Measurements from ENCODE around the gene LIMS1. TPM values are rescaled to one million over a fixed set of nuclear protein-coding genes. Genes with fewer than 3 reads are reported as not detected.
A peak's percentile ranks its signal among the peaks of the same experiment; 100 is the strongest.
"Not testable (repeated sequence)": the region's sequence is repeated elsewhere in the genome, so short reads cannot be mapped to it uniquely, and the experiment has no call there.

Gene LIMS1
- total and polyA plus RNA-seq, 2 donors = 45.1 to 94.1 TPM

DNA sequence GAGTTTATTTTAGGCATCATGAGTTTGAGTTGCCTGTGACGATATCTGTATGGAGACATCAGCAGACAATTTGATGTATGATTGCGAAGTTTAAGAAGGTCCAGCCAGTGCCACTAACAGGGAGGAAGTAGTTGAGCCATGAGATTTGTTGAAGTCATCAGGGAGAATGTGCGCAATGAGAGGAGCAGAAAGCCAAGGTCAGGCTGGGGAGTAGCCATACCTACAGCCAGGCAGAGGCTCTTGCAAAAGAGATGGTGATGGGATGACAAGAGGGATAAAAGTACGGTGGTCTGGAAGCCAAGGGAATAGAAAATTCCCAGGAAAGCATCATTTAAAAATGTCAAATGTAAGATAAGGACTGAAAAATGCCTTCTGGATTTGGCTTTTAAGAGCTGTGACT lies 51.2 kb downstream of the LIMS1 start:
- DNase-seq (ENCODE audit: extremely low spot score) = no peak
- H3K4me1 ChIP-seq (ENCODE audit: insufficient read depth) = peaks cover 2% of the 10 kb centered on the region
- H3K27ac ChIP-seq (ENCODE audit: low read depth) = no peak overlapping the region
- H3K4me3 ChIP-seq (ENCODE audit: low read depth, low read length) = no peak overlapping the region
- no peaks in the 10 kb centered on the region for H3K36me3 ChIP-seq (ENCODE audit: insufficient read depth)
- 76% methylated on average over 4 of the region's 4 CpGs for WGBS

DNA sequence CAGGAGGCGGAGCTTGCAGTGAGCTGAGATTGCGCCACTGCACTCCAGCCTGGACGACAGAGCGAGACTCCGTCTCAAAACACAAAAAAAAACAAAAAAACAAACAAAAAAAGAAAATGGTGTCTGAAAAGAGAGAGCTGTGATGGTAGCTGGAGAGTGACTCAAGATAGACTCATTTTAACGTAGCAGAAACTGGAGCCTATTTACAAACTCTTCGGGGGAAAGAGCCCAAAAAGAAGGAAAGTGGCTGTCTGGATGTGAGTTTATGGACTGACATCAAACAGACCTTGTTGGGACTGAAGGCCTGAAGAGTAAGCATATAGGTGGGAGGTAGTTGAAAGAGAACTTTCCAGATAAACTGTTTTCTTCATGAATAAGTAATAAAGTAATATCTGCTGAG lies 51.8 kb downstream of the LIMS1 start:
- Histone ChIP-seq H3K36me3 (ENCODE audit: insufficient read depth) (no peaks in the 10 kb centered on the region), H3K4me3 (ENCODE audit: low read depth, low read length) (no peak overlapping the region), H3K4me1 (ENCODE audit: insufficient read depth) (peaks cover 3% of the 10 kb centered on the region), H3K27ac (ENCODE audit: low read depth) (no peak overlapping the region)
- WGBS = 80% methylated on average over 7 of the region's 7 CpGs
- no peak for DNase-seq (ENCODE audit: extremely low spot score)

DNA sequence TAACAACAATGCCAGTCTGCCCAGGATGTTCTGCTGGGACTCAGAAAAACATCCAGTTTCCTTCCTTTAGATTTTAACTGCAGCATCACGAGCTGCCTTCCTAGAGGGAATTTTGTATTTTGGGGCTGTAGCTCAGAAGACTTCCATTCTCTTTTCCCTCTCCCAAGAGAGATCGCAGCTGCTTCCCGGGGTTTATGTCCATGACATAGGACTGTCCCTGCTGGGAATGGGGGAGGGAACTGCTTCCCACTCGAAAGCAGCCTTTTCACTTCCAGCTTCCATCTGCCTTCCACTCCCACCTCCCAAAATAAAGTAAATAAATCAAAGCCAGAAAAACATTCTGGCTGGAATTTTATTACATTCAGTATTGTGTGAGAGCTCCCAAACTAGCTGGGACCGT lies 52.4 kb downstream of the LIMS1 start:
- DNase-seq (ENCODE audit: extremely low spot score) = no peak
- Histone ChIP-seq H3K36me3 (ENCODE audit: insufficient read depth) (no peaks in the 10 kb centered on the region), H3K4me3 (ENCODE audit: low read depth, low read length) (no peak overlapping the region), H3K27ac (ENCODE audit: low read depth) (peak overlapping the region; percentile 74), H3K4me1 (ENCODE audit: insufficient read depth) (peaks cover 3% of the 10 kb centered on the region)
- 44% methylated on average over 5 of the region's 5 CpGs for whole genome bisulfite sequencing

DNA sequence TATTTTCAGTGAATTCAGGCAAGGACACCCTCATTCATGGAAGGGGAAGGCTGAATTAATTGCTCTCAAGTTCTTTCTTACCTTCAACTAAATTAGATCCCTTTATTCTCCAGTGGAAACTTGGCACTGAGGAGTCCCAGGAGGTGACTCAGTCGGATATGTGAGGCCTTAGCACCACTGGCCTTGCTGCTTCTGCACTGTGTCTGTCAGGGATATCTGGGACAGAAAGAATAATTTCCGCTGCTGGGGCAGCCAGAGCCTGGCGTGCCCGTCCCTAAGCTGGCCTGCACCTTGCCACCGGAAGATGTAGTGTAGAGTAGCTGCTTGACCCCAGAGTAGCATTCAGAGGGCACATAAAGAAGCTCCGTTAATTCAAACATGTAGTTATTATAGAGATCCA lies 53.4 kb downstream of the LIMS1 start:
- H3K4me1 ChIP-seq (ENCODE audit: insufficient read depth) = peaks cover 3% of the 10 kb centered on the region
- peak overlapping the region; percentile 3 for H3K27ac ChIP-seq (ENCODE audit: low read depth)
- no peak overlapping the region for H3K4me3 ChIP-seq (ENCODE audit: low read depth, low read length)
- 48% methylated on average over 6 of the region's 6 CpGs for WGBS
- H3K36me3 ChIP-seq (ENCODE audit: insufficient read depth) = no peaks in the 10 kb centered on the region
- DNase-seq (ENCODE audit: extremely low spot score) = no peak

DNA sequence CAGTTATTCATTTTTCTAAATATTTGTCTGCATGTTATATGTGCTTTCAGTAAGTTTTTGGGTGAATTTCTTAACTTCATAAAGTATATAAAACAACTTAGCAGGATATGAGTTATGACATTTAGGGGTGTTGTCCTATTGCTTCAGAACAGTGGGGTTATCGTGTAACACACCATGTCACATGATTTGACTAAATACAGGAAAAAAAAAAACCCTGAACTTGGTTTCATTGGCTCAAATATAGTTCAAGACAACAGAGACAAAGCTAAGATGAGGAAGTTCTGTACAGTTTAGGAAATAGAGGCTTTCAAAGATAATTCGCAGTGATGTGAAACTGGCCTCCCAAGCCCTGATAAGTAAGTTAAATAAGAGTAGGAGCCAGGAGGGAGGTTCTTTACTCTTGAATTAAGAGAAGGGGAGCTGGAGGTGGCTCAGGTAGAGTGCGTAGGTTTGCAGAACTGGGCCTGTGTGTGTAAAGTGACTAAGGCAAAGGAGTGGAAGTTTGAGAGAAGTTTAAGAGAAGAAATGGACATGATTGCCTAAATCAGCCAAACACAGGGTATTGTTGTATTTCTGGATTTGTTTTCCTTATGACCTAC lies 53.9 kb downstream of the LIMS1 start:
- Histone ChIP-seq H3K27ac (ENCODE audit: low read depth) (no peak overlapping the region), H3K36me3 (ENCODE audit: insufficient read depth) (no peaks in the 10 kb centered on the region), H3K4me1 (ENCODE audit: insufficient read depth) (peaks cover 3% of the 10 kb centered on the region), H3K4me3 (ENCODE audit: low read depth, low read length) (no peak overlapping the region)
- DNase-seq (ENCODE audit: extremely low spot score) = no peak
- 55% methylated on average over 3 of the region's 3 CpGs for WGBS

DNA sequence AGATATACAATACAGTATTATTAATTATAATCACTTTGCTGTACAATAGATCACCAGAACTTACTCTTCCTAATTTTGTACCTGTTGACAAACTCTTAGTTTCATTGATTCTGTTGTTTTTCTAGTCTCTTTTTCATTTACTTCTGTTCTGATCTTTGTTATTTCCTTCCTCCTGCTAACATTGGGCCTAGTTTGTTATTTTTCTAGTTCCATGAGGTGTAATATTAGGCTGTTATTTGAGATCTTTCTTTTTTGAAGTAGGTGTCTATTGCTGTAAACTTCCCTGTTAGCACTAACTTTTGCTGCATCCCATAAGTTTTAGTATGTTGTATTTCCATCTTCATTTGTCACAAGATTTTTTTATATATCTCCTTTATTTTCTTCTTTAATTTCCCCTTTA lies 55.1 kb downstream of the LIMS1 start:
- no peak for DNase-seq (ENCODE audit: extremely low spot score)
- Histone ChIP-seq H3K36me3 (ENCODE audit: insufficient read depth) (no peaks in the 10 kb centered on the region), H3K4me1 (ENCODE audit: insufficient read depth) (peaks cover 6% of the 10 kb centered on the region), H3K4me3 (ENCODE audit: low read depth, low read length) (no peak overlapping the region), H3K27ac (ENCODE audit: low read depth) (no peak overlapping the region)

DNA sequence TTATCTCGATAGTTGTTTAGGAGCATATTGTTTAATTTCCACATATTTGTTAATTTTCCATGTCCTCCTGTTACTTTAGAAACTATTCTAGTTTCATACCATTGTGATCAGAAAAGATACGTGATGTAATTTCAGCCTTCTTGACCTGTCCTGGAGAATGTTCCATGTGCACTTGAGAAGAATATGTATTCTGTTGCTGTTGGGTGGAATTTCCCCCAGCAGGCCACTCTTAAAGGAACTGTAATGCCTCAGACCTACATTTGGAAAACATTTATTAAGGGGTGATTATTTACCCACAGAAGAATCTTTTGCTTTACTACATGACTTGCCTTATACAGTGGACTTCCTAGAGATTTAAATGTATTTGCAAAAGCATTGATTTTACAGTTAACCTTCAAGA lies 55.5 kb downstream of the LIMS1 start:
- peaks cover 6% of the 10 kb centered on the region for H3K4me1 ChIP-seq (ENCODE audit: insufficient read depth)
- no peak overlapping the region for H3K27ac ChIP-seq (ENCODE audit: low read depth)
- no peaks in the 10 kb centered on the region for H3K36me3 ChIP-seq (ENCODE audit: insufficient read depth)
- no peak overlapping the region for H3K4me3 ChIP-seq (ENCODE audit: low read depth, low read length)
- no peak for DNase-seq (ENCODE audit: extremely low spot score)
- WGBS = 72% methylated on average over 2 of the region's 2 CpGs

DNA sequence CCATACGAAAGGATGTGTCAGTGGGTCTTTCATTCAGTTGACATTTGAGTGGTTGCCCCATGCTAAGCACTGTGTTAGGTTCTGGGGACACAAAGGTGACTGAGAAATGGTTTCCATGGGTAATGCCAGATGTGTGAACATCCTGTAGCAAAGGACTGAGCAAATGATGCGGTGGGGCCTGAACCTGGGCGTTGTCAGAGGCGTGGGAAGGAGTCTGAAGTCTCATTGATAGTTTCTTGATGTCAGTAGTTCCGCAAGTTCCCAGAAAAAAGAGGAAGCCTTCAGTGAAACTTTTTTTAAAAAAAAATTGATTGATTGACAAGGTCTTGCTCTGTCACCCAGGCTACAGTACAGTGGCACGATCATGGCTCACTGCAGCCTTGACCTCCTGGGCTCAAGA lies 56.9 kb downstream of the LIMS1 start:
- Histone ChIP-seq H3K4me1 (ENCODE audit: insufficient read depth) (peaks cover 6% of the 10 kb centered on the region), H3K36me3 (ENCODE audit: insufficient read depth) (no peaks in the 10 kb centered on the region), H3K4me3 (ENCODE audit: low read depth, low read length) (no peak overlapping the region), H3K27ac (ENCODE audit: low read depth) (no peak overlapping the region)
- 90% methylated on average over 6 of the region's 6 CpGs for WGBS
- no peak for DNase-seq (ENCODE audit: extremely low spot score)

DNA sequence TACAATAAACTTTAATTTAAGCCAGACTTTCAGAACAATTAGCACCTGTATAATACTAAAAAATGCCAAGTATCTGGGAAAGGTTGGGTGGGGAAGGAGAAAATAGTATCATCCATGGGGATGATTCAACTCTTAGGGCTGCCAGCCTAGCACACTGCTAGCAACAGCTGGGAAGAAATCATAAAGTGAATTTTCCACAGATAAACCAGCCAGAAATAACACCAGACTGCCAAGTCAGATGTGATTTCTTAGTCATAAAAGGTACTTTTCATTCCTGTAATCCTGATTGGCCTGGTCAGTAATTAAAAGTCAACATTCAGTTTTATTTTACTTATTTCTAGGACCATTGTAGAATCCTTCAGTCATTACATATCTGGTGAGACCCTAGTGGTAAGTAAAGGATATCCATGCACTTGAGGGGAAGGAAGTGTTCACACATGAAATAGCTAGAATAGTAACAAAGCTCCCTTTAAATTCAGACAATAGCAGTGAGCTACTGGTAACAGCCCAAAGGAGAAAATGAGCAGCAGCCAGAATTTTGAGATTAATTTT lies 59.4 kb downstream of the LIMS1 start:
- Histone ChIP-seq H3K4me1 (ENCODE audit: insufficient read depth) (peaks cover 4% of the 10 kb centered on the region), H3K4me3 (ENCODE audit: low read depth, low read length) (no peak overlapping the region), H3K36me3 (ENCODE audit: insufficient read depth) (no peaks in the 10 kb centered on the region), H3K27ac (ENCODE audit: low read depth) (no peak overlapping the region)
- DNase-seq (ENCODE audit: extremely low spot score) = no peak

DNA sequence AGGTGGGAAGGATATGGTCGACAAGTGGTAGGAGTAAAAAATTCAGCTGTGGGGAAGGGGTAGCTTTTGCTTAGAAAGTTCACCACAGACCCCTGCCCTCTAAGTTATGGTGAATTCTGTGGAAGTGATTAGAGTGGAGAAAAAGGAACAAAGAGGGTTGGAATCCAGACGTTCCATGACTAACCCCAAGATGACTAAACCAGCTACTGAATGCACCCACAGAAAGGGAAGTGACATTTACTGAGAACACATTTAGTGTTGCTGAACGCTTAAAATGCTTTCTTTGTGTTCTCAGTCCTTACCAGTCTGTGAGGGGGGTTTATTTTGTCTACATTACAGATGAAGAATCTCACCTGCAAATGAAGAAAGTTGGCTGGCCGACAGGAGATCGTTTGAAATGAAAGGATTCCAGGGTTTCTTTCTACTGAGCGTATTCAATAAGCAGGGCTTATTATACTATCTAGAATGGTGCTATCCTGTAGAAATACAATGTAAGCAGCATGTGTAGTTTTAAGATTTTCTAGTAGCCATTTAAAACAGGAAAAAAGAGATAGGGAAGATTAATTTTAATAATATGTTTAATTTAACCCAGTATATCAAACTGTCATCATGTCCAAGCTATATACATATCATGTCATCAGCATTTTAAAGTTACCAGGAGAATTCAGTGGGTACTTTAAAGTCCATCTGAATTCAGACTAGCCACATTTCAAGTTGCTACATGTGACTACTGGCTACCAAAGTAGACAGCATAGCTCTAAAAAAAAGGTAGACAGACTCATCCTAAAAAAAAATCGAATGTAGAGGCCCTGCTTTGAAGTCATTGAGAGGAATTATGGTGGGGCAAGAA lies 60.1 kb downstream of the LIMS1 start:
- H3K4me1 ChIP-seq (ENCODE audit: insufficient read depth) = peaks cover 4% of the 10 kb centered on the region
- no peak overlapping the region for H3K4me3 ChIP-seq (ENCODE audit: low read depth, low read length)

DNA sequence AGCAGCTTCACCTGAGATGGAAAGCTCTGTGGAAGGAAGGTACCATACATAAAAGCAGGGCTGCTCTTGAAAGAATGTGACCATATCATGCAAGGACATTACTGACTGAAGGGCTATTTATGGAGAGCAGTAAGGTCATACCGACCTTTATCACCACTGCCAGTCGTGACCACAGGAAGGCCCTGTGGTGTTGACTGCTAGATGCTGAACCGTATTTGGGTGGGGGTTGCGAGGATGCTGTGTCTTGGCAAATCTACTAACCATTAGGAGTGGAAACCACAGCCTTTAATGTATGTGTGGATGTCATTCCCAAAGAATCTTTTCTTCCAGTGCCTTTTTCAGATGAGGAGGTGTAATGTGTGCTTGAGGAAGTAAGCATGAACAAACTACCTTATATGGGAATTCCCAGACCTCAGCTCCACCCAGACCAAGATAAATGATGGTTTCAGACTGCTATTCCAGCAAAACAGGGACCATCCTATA lies 60.8 kb downstream of the LIMS1 start:
- DNase-seq (ENCODE audit: extremely low spot score) = no peak
- H3K4me1 ChIP-seq (ENCODE audit: insufficient read depth) = peaks cover 4% of the 10 kb centered on the region
- H3K4me3 ChIP-seq (ENCODE audit: low read depth, low read length) = no peak overlapping the region
- no peak overlapping the region for H3K27ac ChIP-seq (ENCODE audit: low read depth)
- no peaks in the 10 kb centered on the region for H3K36me3 ChIP-seq (ENCODE audit: insufficient read depth)
- 69% methylated on average over 4 of the region's 4 CpGs for WGBS

More for the DNA sequence above, 60.1 kb downstream of the LIMS1 start:
- DNase-seq (ENCODE audit: extremely low spot score) = no peak
- Histone ChIP-seq H3K36me3 (ENCODE audit: insufficient read depth) (no peaks in the 10 kb centered on the region), H3K27ac (ENCODE audit: low read depth) (no peak overlapping the region)
- 56% methylated on average over 7 of the region's 7 CpGs for whole genome bisulfite sequencing

DNA sequence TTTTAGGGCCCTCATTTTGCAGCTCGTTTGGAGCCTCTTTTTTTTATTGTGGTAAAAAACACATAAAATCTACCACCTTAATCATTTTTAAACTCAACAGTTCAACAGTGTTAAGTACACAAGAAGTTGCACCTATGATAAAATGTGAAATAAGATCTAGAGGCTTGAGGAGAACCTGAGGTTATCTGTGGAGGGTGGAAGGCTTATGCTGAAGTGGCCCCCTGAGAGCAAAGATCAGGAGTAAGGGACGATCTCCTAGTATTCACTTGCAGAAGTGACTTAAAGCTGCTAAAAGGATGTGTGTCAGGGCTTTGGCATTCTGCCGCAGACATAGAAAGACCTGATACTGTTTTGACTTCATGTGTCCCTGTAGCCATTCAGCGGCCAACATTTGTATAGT lies 61.5 kb downstream of the LIMS1 start:
- not testable (repeated sequence) for H3K36me3 ChIP-seq (ENCODE audit: insufficient read depth); DNase-seq (ENCODE audit: extremely low spot score); H3K4me1 ChIP-seq (ENCODE audit: insufficient read depth); H3K27ac ChIP-seq (ENCODE audit: low read depth); H3K4me3 ChIP-seq (ENCODE audit: low read depth, low read length)
- 51% methylated on average over 3 of the region's 4 CpGs for WGBS

DNA sequence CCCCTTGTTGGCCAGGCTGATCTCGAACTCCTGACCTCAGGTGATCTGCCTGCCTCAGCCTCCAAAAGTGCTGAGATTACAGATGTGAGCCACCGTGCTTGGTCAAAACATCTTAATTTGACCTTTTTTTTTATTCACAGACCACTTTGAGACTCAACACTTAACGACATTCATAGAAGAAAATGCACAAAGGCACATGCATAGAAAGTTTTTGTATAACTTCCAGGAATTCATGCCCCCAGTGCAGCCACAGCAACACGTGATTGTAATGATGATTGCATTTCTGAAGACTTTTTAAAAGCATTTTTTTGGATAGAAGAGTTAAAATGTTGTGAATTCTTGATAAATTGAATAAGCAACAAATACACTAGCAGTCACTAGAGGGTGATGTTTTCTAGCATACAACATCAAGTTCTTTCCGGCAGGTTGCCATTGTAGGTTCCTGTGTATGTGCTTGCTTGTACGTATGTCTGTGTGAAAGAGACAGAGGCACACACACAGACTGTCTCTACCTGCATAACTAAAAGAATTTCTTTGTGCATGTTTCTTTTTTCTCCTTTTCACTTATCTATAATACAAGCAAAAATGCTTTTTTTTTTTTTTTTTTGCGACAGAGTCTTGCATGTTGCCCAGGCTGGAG lies 63.0 kb downstream of the LIMS1 start:
- H3K27ac ChIP-seq (ENCODE audit: low read depth); H3K36me3 ChIP-seq (ENCODE audit: insufficient read depth); H3K4me1 ChIP-seq (ENCODE audit: insufficient read depth); DNase-seq (ENCODE audit: extremely low spot score); H3K4me3 ChIP-seq (ENCODE audit: low read depth, low read length): not testable (repeated sequence)
- 61% methylated on average over 7 of the region's 7 CpGs for WGBS

DNA sequence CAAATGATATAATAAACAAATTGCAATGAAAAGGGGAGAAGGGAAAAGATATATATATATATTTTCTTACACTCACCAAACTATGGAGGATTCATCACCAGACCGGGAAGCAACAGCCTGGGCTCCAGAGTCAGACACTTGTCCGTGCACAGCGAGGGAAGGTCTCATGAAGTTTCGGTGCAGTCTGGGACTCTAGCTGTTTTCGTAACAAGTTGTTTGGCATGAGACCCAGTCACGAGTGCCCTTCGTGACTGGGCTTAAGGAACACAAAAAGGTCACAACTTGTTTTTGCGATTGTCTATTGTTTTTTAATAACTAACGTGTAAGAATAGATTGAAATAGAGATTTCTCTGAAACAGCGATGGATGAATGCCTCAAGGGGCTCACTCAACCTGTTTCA lies 66.9 kb downstream of the LIMS1 start:
- 90% methylated on average over 10 of the region's 10 CpGs for WGBS
- H3K4me3 ChIP-seq (ENCODE audit: low read depth, low read length); H3K36me3 ChIP-seq (ENCODE audit: insufficient read depth); DNase-seq (ENCODE audit: extremely low spot score); H3K4me1 ChIP-seq (ENCODE audit: insufficient read depth); H3K27ac ChIP-seq (ENCODE audit: low read depth): not testable (repeated sequence)

Data from urinary bladder (tissue), 4 donors.